Activated CD8-positive, alpha-beta T cell treated with anti-CD3 and anti-CD28 coated beads for 36 hours (primary cell): Measurements from ENCODE around the gene NCOA5. TPM values are rescaled to one million over a fixed set of nuclear protein-coding genes. Genes with fewer than 3 reads are reported as not detected.

Source experiments
- ATAC-seq: fragments of 200-7000 bp; cut with Tn5 transposase; one replicate; pipeline ENCODE4 v1.10.0; 2021; ENCODE audit warnings: mild to moderate bottlenecking, moderate library complexity
- CTCF ChIA-PET: fragments of 350-600 bp; sonication (Branson Sonifier 250); formaldehyde crosslinking; loops from one replicate; lab custom pipeline; 2021; ENCODE audit warnings: antibody characterized with exemption; lab: Charles Lee
- POLR2A ChIA-PET: fragments of 350-600 bp; sonication (Branson Sonifier 250); formaldehyde crosslinking; loops from one replicate; lab custom pipeline; 2021; ENCODE audit warnings: antibody characterized with exemption; lab: Charles Lee
- DNase-seq: peaks from one replicate; pipeline ENCODE4 v3.0.0-alpha.2; 2020
- H3K27ac Mint-ChIP-seq: one replicate; pipeline ENCODE4 v1.8.0; 2021; ENCODE audit warnings: mild to moderate bottlenecking, mixed read lengths
- H3K27me3 Mint-ChIP-seq: one replicate; pipeline ENCODE4 v1.8.0; 2021; ENCODE audit warnings: mixed read lengths
- H3K36me3 Mint-ChIP-seq: one replicate; pipeline ENCODE4 v1.8.0; 2021; ENCODE audit warnings: low read depth, mixed read lengths
- H3K4me1 Mint-ChIP-seq: one replicate; pipeline ENCODE4 v1.8.0; 2021; ENCODE audit warnings: low read depth, mixed read lengths
- H3K4me3 Mint-ChIP-seq: one replicate; pipeline ENCODE4 v1.8.0; 2021; ENCODE audit warnings: mild to moderate bottlenecking, moderate library complexity, mixed read lengths
- H3K9me3 Mint-ChIP-seq: one replicate; pipeline ENCODE4 v1.8.0; 2021; ENCODE audit warnings: mixed read lengths
- CTCF ChIP-seq: fragments of 200-600 bp; IDR thresholded peaks from one replicate; pipeline ENCODE4 v1.8.0; 2022; ENCODE audit warnings: antibody characterized with exemption, mild to moderate bottlenecking
- intact Hi-C: fragments of 100-400 bp; cut with micrococcal nuclease; formaldehyde crosslinking; loops from one replicate; pipeline ENCODE4 v1.10.0; 2022
- total RNA-seq, 2 experiments: library from RNA; stranded (reverse); gene quantifications; one replicate each; pipeline ENCODE4 v1.2.3, GENCODE V29; 2021

Gene NCOA5
- total RNA-seq, 2 experiments from 2014 or later: 13.1 to 16.8 TPM

- TF ChIP-seq CTCF: no peak
- DNase-seq: no peak
- CTCF ChIA-PET: interaction anchor here (1.0 to 1.4 kb wide), 2 partner anchors 8 to 50 kb away, joined by 3 to 4 read pairs; no protein-coding TSS in a partner anchor
- intact Hi-C loops: loop anchor here (5.0 kb wide), 3 partner anchors 42 to 152 kb away; partner anchors contain the start of gene NCOA5
- Mint-ChIP-seq H3K4me3 (no peak overlapping the region), H3K27ac (no peak overlapping the region), H3K4me1 (peaks cover 6% of the 10 kb centered on the region), H3K27me3 (peaks cover 32% of the 10 kb centered on the region), H3K9me3 (no peaks in the 10 kb centered on the region), H3K36me3 (no peaks in the 10 kb centered on the region)
- ATAC-seq: no peak
- POLR2A ChIA-PET: no interaction called here
Measured at GRCh38 chr20:46020555-46020954, 69.2 kb downstream of the NCOA5 start.

DNA sequence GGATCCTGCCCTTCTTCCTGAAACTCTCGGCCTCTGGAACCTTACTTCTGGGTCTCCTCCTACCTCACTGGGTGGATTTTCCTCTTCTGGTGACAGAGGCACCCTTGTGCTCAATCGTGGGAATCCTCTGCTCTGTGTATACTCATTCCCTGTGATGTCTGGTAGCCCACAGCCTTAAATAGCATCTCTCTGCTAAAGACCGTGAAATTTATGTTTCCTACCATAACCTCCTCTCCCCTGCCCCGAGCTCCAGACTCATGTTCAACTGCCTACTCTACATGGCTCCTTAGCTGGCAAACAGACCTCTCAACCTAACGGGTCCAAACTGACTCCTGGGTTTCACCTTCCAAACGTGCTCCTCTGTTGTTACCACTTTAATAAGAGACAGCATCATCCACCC lies 71.2 kb downstream of the NCOA5 start:
- no peak for ATAC-seq
- intact Hi-C loops: no loop called here
- TF ChIP-seq CTCF: no peak
- no peaks in the 10 kb centered on the region for H3K36me3 Mint-ChIP-seq
- no peaks in the 10 kb centered on the region for H3K9me3 Mint-ChIP-seq
- ChIA-PET CTCF (interaction anchor here (1.5 to 1.6 kb wide), 2 partner anchors 48 to 64 kb away, joined by 4 to 6 read pairs; no protein-coding TSS in a partner anchor), POLR2A (interaction anchor here (0.7 kb wide), 1 partner anchor 205 kb away, joined by 3 read pairs; no protein-coding TSS in a partner anchor)
- H3K4me1 Mint-ChIP-seq: peaks cover 14% of the 10 kb centered on the region
- H3K27me3 Mint-ChIP-seq: peaks cover 36% of the 10 kb centered on the region
- no peak for DNase-seq
- H3K4me3 Mint-ChIP-seq: no peak overlapping the region
- no peak overlapping the region for H3K27ac Mint-ChIP-seq

DNA sequence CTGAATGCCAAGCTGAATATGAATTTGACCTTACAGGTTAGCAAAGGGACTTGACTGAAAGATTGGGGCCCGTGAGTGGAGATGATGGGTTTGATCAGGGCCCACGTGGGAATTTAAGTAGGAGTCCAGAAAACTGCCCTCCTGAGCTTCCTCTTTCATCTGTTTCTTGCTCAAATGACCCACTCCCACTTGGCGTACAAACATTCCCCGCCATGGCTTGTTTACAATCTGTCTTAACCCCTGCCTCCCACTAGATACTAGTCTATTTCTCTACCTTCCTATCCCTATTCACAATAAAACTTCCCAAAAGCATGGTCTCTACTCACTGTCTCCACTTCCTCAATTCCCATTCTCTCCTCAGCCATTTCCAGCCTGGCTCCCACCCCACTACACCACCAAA lies 71.7 kb downstream of the NCOA5 start:
- ATAC-seq (no peak), DNase-seq (no peak)
- H3K4me3 Mint-ChIP-seq: no peak overlapping the region
- no peaks in the 10 kb centered on the region for H3K9me3 Mint-ChIP-seq
- no peaks in the 10 kb centered on the region for H3K36me3 Mint-ChIP-seq
- intact Hi-C loops: no loop called here
- no peak overlapping the region for H3K27ac Mint-ChIP-seq
- TF ChIP-seq CTCF: no peak
- peaks cover 15% of the 10 kb centered on the region for H3K4me1 Mint-ChIP-seq
- H3K27me3 Mint-ChIP-seq: peaks cover 34% of the 10 kb centered on the region
- CTCF ChIA-PET: interaction anchor here (0.8 to 1.6 kb wide), 3 partner anchors 48 to 331 kb away, joined by 3 to 6 read pairs (median 4); no protein-coding TSS in a partner anchor
- POLR2A ChIA-PET: interaction anchor here (0.7 kb wide), 1 partner anchor 205 kb away, joined by 3 read pairs; no protein-coding TSS in a partner anchor

DNA sequence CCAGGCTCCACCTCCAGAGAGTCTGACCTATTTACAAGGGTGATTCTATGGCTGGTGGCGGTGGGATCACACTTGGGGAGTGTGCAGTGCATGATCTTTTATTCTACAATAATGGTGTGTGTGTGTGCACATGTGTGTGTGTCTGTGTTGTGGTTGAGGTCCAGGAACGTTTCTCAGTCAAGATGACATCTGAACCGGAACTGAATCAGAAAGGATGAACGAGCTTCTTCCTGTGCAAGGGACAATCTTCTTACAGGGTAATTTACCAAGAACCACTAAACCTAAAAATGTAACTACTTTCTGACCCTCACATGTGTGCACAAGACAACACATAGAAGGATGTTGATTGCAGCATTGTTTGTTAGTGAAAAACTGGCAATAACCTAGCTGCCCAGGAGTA lies 72.5 kb downstream of the NCOA5 start:
- no peak overlapping the region for H3K4me3 Mint-ChIP-seq

More for the DNA sequence above, 72.5 kb downstream of the NCOA5 start:
- ATAC-seq (no peak), DNase-seq (no peak)
- no peak for TF ChIP-seq CTCF
- intact Hi-C loops: no loop called here
- Mint-ChIP-seq H3K27ac (no peak overlapping the region), H3K27me3 (peaks cover 42% of the 10 kb centered on the region), H3K4me1 (peaks cover 19% of the 10 kb centered on the region), H3K36me3 (no peaks in the 10 kb centered on the region), H3K9me3 (no peaks in the 10 kb centered on the region)
- ChIA-PET CTCF (interaction anchor here (0.8 to 1.6 kb wide), 5 partner anchors 9 to 332 kb away, joined by 3 to 6 read pairs (median 3); no protein-coding TSS in a partner anchor), POLR2A (no interaction called here)
